Measurements from ENCODE around the gene TTC16.
A peak's percentile ranks its signal among the peaks of the same experiment; 100 is the strongest.
"Not testable (repeated sequence)": the region's sequence is repeated elsewhere in the genome, so short reads cannot be mapped to it uniquely, and the experiment has no call there.

Gene TTC16

GRCh38 chr9:127767410-127767809, 51.5 kb downstream of the TTC16 start:
- DNase-seq (ENCODE audit: low read depth in 2 of 2) = no peak

- no peak for DNase-seq (ENCODE audit: low read depth in 2 of 2)
Measured at GRCh38 chr9:127767909-127768331, 52.0 kb downstream of the TTC16 start.

GRCh38 chr9:127768698-127769097, 52.8 kb downstream of the TTC16 start:
- DNase-seq (ENCODE audit: low read depth in 2 of 2) = no peak

GRCh38 chr9:127769101-127769500, 53.2 kb downstream of the TTC16 start:
- DNase-seq (ENCODE audit: low read depth in 2 of 2) = no peak

- no peak for DNase-seq (ENCODE audit: low read depth in 2 of 2)
Measured at GRCh38 chr9:127769929-127770582, 54.2 kb downstream of the TTC16 start.

GRCh38 chr9:127770583-127770904, 54.7 kb downstream of the TTC16 start:
- no peak for DNase-seq (ENCODE audit: low read depth in 2 of 2)

GRCh38 chr9:127770905-127771569, 55.2 kb downstream of the TTC16 start:
- peak; percentile 93 to 96 for DNase-seq (ENCODE audit: low read depth in 2 of 2)

- no peak for DNase-seq (ENCODE audit: low read depth in 2 of 2)
Measured at GRCh38 chr9:127771570-127772189, 55.8 kb downstream of the TTC16 start.

- no peak for DNase-seq (ENCODE audit: low read depth in 2 of 2)
Measured at GRCh38 chr9:127772603-127773002, 56.7 kb downstream of the TTC16 start.

- DNase-seq (ENCODE audit: low read depth in 2 of 2) = no peak
Measured at GRCh38 chr9:127773272-127773671, 57.4 kb downstream of the TTC16 start.

- DNase-seq (ENCODE audit: low read depth in 2 of 2) = no peak
Measured at GRCh38 chr9:127773981-127774380, 58.1 kb downstream of the TTC16 start.

GRCh38 chr9:127776195-127776923, 60.5 kb downstream of the TTC16 start:
- peak in 1 of 2 experiments; percentile 74 for DNase-seq (ENCODE audit: low read depth in 2 of 2)

GRCh38 chr9:127776924-127777289, 61.0 kb downstream of the TTC16 start:
- no peak for DNase-seq (ENCODE audit: low read depth in 2 of 2)

- DNase-seq (ENCODE audit: low read depth in 2 of 2) = no peak
Measured at GRCh38 chr9:127777368-127777980, 61.6 kb downstream of the TTC16 start.

- peak in 1 of 2 experiments; percentile 39 for DNase-seq (ENCODE audit: low read depth in 2 of 2)
Measured at GRCh38 chr9:127778280-127779135, 62.6 kb downstream of the TTC16 start, which contains the start of gene SH2D3C. Gene SH2D3C, minus strand, starts transcription at chr9:127778666. Its CDS starts 39 bp downstream, at chr9:127778627.

- DNase-seq (ENCODE audit: low read depth in 2 of 2) = peak in 1 of 2 experiments; percentile 44
Measured at GRCh38 chr9:127779136-127779981, 63.5 kb downstream of the TTC16 start.

- DNase-seq (ENCODE audit: low read depth in 2 of 2) = no peak
Measured at GRCh38 chr9:127780126-127780885, 64.4 kb downstream of the TTC16 start.

- not testable (repeated sequence) for DNase-seq (ENCODE audit: low read depth in 2 of 2)
Measured at GRCh38 chr9:127780909-127781308, 65.0 kb downstream of the TTC16 start.

All from stimulated activated CD4-positive, alpha-beta T cell treated with anti-CD3 and anti-CD28 coated beads, Interleukin-12 subunit alpha, Interleukin-12 subunit beta, amount 100 ng/mL, for 24 hours (primary cell).